ENCODE measurements around the gene LRRC59.

DNA sequence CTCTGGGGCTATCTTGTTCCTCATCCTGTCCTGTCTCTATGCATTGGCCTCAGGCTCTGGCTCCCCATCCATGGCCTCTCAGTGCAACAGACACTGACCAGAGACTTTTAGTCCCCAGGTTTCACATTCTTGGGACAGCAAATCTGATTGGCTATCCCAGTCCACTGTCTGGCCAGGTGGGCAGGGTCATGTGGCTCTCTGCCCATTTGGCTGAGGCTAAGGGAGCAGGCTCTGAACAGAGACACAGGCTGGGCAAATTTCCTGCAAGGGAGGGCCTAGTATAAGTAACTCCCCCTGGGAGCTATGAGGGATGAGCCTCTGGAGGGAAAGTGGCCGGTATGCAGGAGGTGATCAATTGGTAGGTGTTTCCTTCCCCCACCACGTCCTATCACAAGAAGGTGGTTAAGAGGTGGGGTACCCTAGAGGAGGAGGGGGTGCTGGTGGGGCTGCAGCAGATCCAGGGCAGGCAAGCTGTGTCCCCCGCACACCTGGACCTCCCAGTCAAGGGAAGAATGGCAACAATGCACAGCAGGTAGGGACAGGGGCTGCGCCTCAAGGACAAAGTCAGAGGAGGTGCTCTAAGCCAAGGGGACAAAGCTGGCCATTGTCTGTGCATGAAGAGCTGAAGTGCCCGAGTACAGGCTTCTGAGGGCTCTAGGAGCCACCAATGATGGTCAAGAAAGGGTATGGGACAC, 38.2 kb downstream of the LRRC59 start:
- TF ChIP-seq CTCF (IDR thresholded peaks at IDR 0.05) (no peak), POLR2A (IDR thresholded peaks at IDR 0.05) (no peak)
